Osteocyte (in vitro differentiated cells): Measurements from ENCODE around the gene CROCC2. TPM values are rescaled to one million over a fixed set of nuclear protein-coding genes. Genes with fewer than 3 reads are reported as not detected.

ENCODE experiments used
- DNase-seq: peaks from one replicate; pipeline ENCODE4 v3.0.0; 2021; ENCODE audit warnings: mixed read lengths; ENCODE audit not compliant: unreplicated experiment; ENCODE audit errors: extremely low spot score
- H3K27ac Mint-ChIP-seq: one replicate; pipeline ENCODE4 v1.8.0; 2021; ENCODE audit warnings: mild to moderate bottlenecking, mixed read lengths; ENCODE audit not compliant: unreplicated experiment
- H3K27me3 Mint-ChIP-seq: one replicate; pipeline ENCODE4 v1.8.0; 2021; ENCODE audit warnings: mixed read lengths; ENCODE audit not compliant: unreplicated experiment
- H3K36me3 Mint-ChIP-seq: one replicate; pipeline ENCODE4 v1.8.0; 2021; ENCODE audit warnings: mixed read lengths; ENCODE audit not compliant: unreplicated experiment
- H3K4me1 Mint-ChIP-seq: one replicate; pipeline ENCODE4 v1.8.0; 2021; ENCODE audit warnings: mixed read lengths; ENCODE audit not compliant: unreplicated experiment
- H3K4me3 Mint-ChIP-seq: one replicate; pipeline ENCODE4 v1.8.0; 2021; ENCODE audit warnings: mild to moderate bottlenecking, moderate library complexity, mixed read lengths; ENCODE audit not compliant: unreplicated experiment
- H3K9me3 Mint-ChIP-seq: one replicate; pipeline ENCODE4 v1.8.0; 2021; ENCODE audit warnings: mixed read lengths; ENCODE audit not compliant: unreplicated experiment
- CTCF ChIP-seq: fragments of 200-600 bp; sonication (generic); IDR thresholded peaks from 2 replicates; pipeline ENCODE4 v1.5.0; 2021; ENCODE audit warnings: antibody characterized with exemption, mild to moderate bottlenecking, moderate library complexity
- total RNA-seq: library from RNA; stranded (reverse); gene quantifications from 2 replicates; pipeline ENCODE4 v1.2.1, GENCODE V29; 2021

Gene CROCC2
- total RNA-seq, 1 donor from 2014 or later: not detected

GRCh38 chr2:240965905-240966456 is 59.8 kb downstream of the CROCC2 start:
- peaks cover 7% of the 10 kb centered on the region for H3K27me3 Mint-ChIP-seq
- no peak overlapping the region for H3K4me3 Mint-ChIP-seq
- H3K4me1 Mint-ChIP-seq: peaks cover 6% of the 10 kb centered on the region
- TF ChIP-seq CTCF: no peak
- no peaks in the 10 kb centered on the region for H3K36me3 Mint-ChIP-seq
- peak; percentile 84 for DNase-seq
- no peaks in the 10 kb centered on the region for H3K9me3 Mint-ChIP-seq
- no peak overlapping the region for H3K27ac Mint-ChIP-seq

GRCh38 chr2:240966457-240966905 is 60.3 kb downstream of the CROCC2 start:
- no peak for TF ChIP-seq CTCF
- H3K9me3 Mint-ChIP-seq: no peaks in the 10 kb centered on the region
- H3K4me3 Mint-ChIP-seq: no peak overlapping the region
- peaks cover 12% of the 10 kb centered on the region for H3K27me3 Mint-ChIP-seq
- no peaks in the 10 kb centered on the region for H3K36me3 Mint-ChIP-seq
- H3K27ac Mint-ChIP-seq: no peak overlapping the region
- DNase-seq: no peak
- H3K4me1 Mint-ChIP-seq: peaks cover 6% of the 10 kb centered on the region

GRCh38 chr2:240966906-240967680 is 61.0 kb downstream of the CROCC2 start:
- Mint-ChIP-seq H3K27me3 (peaks cover 18% of the 10 kb centered on the region), H3K4me3 (no peak overlapping the region), H3K9me3 (no peaks in the 10 kb centered on the region), H3K36me3 (no peaks in the 10 kb centered on the region), H3K27ac (no peak overlapping the region), H3K4me1 (peaks cover 6% of the 10 kb centered on the region)
- no peak for DNase-seq
- TF ChIP-seq CTCF: no peak

- Mint-ChIP-seq H3K4me3 (no peak overlapping the region), H3K36me3 (no peaks in the 10 kb centered on the region), H3K27me3 (peaks cover 21% of the 10 kb centered on the region), H3K9me3 (no peaks in the 10 kb centered on the region), H3K4me1 (no peaks in the 10 kb centered on the region), H3K27ac (no peak overlapping the region)
- TF ChIP-seq CTCF: no peak
- DNase-seq: no peak
Observed at GRCh38 chr2:240967681-240968621, 61.8 kb downstream of the CROCC2 start.
